ENCODE results near the gene KCNG2.

The KCNG2 gene

DNA sequence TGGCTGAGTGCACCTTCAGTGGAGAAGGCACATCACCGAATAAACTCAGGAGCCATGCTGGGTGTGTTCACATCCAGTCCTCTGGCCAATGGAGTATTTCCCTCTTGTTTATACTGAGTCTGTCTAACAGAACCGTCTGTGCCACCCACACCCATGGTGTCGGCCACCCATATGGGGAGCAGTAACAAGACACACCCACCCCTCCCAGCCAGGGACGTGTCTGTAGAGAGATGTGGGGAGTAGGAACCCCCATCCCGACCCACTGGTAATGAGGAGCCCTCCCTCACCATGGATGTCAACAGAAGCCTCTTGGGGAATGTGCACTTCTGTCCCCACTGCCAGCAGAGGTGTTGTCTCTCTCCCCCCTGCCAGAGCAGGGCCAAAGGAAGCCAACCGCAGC is 37.1 kb downstream of the KCNG2 start:
- DNase-seq = no peak

DNA sequence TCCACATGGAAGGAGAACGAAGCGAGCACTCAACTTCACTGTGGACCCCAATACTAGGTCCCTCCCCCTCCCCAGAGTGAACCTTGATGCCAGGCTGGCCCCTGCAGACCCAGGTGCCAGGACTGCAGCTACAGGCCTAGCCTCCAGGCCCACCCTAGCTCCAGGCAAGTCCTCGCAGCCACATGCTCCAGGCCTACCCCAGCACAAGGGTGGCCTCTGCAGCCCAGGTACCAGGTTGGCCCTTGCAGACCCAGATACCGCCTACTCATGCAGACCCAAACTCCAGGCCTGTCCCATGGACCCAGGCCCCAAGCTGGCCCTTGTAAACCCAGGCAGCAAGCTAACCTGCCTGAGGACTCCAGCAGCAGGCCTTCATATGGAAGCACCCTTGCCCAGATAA is 44.2 kb downstream of the KCNG2 start:
- no peak for DNase-seq
- intact Hi-C loops (cut with DNase I) = no loop called here

More for the DNA sequence above, 37.1 kb downstream of the KCNG2 start:
- intact Hi-C loops (cut with DNase I) = no loop called here

DNA sequence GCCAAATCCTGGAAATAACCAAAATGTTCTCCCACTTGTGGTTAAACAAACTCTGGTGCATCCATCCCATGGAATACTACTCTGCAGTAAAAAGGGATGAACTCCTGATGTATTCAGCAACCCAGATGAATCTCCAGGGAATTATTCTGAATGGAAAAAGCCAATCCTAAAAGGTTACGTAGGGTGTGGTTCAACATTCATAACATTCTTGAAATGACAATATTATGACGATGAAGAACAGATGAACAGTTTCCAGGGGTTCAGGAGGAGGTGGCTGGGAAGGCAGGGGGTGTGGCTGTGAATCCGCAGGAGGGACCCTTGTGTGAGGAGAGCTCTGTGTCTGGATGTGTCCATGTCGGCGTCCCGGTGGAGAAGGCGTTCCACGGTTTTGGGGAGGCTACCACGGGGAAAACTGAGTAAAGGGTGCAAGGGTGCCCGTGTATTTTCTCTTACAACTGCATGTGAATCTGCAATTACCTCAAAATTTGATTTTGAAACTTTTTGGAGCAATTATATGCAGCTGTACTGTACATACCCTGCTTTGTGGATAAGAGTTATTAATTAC is 47.3 kb downstream of the KCNG2 start:
- no peak for DNase-seq
- intact Hi-C loops (cut with DNase I) = no loop called here

DNA sequence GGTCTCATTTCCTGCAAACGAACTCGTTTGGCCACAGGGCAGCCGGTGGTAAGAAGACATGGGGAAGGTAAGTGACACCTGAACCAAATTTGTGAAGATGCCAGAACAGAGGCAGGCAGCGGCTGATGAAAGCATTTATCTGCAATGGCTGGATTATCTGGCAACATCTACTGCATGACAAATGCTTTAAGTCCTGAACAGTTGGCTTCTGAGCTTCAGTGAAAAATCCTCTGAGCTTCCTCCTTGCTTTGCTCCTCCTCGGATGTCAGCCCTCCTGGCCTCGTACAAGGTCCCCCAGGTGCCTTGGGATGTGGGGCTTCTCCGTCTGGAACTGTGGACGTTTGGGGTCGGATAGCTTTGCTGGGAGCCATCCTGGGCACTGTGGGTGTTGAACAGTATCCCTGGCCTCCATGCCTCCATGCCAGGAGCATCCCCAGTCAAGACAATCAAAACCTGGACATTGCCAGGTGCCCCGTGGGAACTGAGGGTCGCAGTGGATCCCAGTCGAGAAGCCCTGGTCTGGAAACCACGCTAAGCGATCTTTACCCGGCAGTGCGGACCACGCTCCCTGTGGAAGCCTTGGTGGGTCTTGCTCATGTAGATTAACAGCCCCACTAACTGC is 49.3 kb downstream of the KCNG2 start:
- intact Hi-C loops (cut with DNase I) = no loop called here
- DNase-seq = no peak

DNA sequence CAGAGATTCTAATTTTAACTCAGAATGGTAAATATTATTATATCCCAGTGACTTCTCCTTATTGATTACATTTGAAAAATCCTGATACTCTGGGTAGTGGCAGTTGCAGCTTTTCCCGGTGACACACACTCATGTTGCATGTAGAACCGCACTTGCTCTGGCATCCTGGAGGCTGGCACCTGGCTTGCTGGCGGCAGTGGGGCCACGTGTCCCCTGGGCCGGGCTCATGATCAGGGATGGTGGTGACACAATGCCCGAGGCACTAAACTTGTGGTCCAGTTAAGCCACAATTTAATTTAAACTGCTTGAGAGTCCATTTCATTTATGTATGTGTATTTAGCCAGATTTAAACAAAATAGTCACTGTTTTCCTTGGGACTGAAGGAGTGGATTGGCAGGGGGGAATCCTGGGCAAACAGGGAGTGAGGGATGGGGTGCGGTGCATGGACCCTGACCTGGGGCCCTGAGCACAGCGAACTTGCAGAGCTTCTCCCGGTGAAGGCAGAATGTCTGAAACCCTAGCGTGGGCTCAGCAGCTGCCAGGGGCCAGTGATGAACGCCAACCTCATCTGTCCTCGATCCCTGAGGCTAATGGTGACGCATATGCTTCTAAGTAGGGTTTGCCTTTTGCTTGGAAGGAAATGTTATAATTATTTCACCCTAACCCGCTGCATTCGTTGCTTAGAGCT is 50.0 kb downstream of the KCNG2 start:
- intact Hi-C loops (cut with DNase I) = no loop called here
- DNase-seq = no peak

DNA sequence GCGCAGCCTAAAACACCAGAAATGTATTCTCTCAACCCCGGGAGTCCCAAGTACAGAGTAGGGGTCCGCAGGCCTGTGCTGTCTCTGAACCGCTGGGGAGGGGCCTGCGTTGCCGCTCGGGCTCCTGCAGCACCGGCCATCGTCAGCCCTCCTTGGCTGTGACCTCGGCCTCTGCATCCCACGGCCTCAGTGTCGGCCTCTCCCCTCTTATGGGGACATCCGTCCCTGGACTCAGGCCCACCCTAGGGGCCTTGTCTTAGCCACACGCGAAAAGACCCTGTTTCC is 50.5 kb downstream of the KCNG2 start:
- DNase-seq = no peak

DNA sequence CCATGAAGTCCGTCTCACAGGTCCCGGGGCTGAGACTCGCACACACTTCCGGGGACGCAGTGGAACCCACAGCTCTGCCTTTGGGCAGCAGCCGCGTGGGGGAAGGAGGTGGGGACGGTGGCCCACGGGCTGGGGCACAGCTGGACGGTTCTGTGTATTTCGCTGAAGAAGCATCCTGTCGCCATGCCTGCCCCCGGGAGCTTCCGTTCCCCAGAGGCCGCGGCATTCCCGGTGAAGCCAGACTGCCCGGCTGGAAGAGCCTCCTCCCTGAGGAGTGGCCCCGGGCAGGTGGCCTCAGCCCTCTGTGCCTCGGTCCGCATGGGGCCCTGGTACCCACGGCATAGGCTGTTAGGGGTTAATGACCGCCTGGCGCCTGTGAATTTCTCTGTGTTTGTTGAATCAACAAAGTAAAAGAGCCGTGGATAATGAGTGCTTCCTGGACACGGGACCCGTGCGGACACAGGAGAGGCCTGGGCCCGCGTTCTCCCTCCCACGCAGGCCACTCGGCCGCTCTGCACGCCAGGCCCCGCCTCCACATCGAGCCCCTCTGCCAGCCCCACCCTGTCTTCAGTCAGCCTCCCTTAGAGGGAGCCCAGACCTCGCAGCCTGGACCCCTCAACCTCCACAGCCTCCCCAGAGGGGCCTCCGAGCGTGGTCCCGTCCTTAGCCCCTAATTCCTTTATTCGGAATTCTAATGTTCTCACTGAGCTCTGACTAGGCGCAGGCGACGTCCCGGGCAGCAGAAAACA is 51.0 kb downstream of the KCNG2 start:
- peak in 1 of 42 donors; percentile 3 for DNase-seq
- intact Hi-C loops (cut with DNase I) = no loop called here

More for the DNA sequence above, 50.5 kb downstream of the KCNG2 start:
- intact Hi-C loops (cut with DNase I) = no loop called here

DNA sequence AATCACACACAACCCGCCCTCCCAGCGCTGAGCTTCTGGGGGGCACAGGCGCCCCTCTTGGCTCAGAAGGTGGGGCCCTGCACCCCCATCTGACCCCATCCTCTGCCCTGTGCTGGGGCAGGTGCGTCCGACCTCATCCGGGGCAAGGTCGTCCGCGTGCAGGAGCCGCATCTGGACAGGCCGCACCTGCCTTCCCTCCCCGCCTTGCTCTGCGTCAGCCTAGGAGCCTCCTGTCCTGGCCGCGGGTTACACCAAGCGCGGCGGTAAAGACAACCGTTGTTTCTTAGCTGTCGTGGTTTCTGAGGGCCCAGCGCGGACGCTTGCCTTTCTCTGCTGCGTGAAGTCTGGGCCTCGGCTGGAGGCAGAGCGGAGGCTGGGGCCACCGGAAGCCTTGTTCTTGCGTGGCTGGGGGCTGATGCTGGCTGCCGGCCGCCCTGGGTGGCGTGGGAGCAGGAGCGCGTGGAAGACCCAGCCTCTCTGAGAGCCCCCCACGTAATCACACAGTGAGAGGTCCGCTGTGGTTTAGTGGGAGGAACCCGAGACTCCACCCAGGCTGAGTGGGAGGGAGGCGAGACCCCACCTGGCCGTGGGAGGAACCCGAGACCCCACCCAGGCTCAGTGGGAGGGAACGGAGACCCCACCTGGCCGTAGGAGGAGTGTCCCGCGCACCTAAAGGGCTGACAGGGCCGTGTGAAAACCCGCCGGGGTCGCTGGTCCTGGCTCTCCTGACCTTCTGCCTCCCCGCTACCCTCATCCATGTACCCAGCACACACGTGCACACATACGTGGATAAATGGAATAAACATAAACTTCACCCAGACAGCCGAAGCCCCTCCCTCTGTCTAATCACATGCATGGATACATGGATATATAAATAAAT is 51.8 kb downstream of the KCNG2 start:
- DNase-seq = peak in 1 of 42 donors; percentile 9
- intact Hi-C loops (cut with DNase I) = no loop called here

DNA sequence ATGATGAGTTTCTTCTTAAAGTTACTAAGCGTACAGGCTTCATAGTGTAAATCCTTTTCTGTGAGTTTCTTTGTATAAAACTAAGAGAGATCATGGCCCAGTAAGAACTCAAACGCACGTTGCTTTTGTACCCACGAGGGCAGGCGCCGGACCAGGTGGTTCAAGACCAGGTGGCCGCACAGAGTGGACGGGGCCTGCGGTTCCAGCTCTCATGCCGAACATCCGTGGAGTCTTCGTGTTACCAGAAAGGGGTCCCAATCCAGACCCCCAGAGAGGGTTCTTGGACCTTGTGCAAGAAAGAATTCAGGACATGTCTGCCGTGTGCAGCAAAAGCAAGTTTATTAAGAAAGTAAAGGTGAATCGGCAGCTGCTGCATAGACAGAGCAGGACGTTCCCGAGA is 53.0 kb downstream of the KCNG2 start:
- peak in 2 of 42 donors; percentile 8 to 17 for DNase-seq
- intact Hi-C loops (cut with DNase I) = no loop called here

DNA sequence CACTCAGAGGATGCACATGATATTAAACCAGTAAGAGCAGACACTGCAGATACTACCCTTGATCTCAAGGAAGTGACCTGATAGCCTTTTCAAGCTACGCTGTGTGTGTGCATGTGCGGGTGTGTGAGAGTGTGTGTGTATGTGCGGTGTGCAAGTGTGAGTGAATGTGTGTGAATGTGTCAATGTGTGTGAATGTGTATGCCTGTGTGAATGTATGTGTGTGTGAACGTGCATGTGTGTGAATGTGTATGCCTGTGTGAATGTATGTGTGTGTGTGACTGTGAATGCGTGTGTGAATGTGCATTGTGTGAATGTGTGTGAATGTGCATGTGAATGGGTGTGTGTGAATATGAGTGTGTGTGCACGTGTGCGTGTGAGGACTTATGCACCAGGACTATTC is 53.8 kb downstream of the KCNG2 start:
- intact Hi-C loops (cut with DNase I) = no loop called here
- peak in 1 of 42 donors; percentile 5 for DNase-seq

DNA sequence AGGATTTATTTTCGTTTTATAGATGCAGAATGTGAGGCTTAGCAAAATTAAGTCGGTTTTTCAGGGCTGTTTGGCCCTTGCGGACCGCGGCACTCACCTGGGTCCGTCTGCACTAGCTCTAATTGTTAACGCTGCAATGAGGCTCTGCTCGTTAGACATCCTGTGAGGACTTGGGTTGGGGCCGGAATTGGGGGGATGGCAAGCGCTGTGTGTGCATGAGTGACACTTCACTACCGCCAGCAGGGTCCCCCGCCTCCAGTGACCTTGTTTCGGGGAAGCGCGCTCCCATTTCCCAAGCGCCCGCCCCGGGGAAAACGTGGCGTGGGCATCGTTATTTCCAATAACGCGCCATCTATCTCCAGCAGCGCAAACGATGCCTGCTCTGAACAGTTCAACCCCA is 54.2 kb downstream of the KCNG2 start:
- DNase-seq = peak in 2 of 42 donors; percentile 7 to 8

DNA sequence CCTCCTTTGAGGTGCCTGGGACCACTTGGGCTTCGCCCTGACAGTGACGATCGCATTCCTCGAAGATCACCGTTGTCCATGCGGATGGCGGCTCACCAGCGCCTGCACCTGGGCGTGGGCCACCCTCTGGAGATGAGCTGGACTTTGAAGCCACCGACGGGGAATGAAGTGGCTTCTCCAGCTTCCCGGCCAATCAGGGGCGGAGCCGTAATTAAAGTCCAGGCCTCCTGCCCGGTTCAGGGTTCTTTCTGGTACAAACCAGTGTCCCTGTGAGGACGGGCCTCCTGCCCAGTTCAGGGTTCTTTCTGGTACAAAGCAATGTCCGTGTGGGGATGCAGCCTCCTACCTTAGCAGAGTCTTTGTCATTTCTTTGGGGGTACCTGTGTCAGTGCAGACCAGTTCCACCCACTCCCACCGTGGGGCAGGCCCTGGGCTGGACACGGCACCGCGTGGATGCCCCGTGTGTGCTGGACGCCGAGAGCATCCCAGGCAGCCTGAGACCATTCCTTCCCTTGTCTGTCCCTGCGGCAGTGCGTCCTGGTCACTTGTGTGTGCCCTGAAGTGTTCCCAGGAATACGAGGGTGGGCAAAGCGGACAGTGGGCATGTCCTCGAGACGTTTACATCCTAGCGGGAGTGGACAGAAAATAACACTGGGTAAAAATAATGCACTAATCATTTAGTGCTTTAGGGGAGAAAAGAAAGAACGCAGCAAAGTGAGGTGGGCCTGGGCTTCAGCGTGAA is 55.0 kb downstream of the KCNG2 start:
- peak in 1 of 42 donors; percentile 8 for DNase-seq
- intact Hi-C loops (cut with DNase I) = no loop called here

More for the DNA sequence above, 54.2 kb downstream of the KCNG2 start:
- intact Hi-C loops (cut with DNase I) = no loop called here

DNA sequence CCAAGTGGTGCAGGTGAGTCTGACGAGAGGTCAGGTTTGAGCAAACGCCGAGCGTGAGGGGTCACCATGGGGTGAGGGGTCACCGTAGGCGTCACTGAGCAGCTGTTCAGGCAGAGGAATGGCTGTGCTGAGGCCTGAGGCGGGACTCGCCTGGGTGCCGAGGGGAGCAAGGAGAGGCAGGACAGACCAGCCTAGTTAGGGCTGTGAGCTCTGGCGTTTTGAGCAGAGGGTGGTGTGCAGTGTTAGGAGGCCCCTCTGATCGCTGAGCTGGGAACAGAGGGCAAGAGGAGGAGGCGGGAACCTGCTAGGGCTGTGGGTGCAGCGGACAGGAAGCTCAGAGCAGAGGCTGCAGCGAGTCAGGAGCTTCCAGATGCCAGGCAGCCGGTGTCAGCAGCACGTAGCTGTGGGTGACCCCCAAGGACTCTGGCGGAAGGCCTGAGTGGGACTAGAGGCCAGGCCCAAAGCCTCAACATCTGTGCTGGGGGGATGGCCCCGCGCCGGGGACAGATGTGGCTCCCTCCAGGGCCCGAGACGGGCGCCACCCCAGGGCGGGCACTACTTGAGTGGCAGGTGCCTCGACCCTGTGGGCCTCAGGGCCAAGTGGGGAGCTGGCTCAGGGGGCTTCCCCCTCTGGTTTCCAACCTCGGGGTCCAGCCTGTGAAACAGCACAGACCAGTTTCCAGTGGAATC is 55.7 kb downstream of the KCNG2 start:
- peak in 2 of 42 donors; percentile 11 to 32 for DNase-seq
- intact Hi-C loops (cut with DNase I) = no loop called here

DNA sequence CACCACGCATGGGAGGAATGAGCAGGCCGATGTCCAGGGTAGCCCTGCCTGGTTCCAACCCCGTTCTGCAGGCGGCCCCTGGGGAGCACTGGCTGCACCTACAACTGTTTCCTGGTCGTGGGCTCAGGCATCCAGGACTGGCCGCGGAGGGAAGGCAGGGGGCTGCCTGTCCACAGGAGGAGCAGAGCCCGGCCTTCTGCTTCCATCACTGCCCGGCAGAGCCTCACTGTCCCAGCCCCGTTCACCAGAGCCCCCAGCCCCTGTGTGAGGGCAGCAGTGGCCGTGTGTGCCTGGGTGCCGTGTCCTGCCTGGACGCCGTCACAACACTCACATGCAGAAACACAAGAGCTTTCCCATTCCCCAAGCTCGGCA is 56.2 kb downstream of the KCNG2 start:
- intact Hi-C loops (cut with DNase I) = no loop called here
- peak in 2 of 42 donors; percentile 1 to 28 for DNase-seq

DNA sequence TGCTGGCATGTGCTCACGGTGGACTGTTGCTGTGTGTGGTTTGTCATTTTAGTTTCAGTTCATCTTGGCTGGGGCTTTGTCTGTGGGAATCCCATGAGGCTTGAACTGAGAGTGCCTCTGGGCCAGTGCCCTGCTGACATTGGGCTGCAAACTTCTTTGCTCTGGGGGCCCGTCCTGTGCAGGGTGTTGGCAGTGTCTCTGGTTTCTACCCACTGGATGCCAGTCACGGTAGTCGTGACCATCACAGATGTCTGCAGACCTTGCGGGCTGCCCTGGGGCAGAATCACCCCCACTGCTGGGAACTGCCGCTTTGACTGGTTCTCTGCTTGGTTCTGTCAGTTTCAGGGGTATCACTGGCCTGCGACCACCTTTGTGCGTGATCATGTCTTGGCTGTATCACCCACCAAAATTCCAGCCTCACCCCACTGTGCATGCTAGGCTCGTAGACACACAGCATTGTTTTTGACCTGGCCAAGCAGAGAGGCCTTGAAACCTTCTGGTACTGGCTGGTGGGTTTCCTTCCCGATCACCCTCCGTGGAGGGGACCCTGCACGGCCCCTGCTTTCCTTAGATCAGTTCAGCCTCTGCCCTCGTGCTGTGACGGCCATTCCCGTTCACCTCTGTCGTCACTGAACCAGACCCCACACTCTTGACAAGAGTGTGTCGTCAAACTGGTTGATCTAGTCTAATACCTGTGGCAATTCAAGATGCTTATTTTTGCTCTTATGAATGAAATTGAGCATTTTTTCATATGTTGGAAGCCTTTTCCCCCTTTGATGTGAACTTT is 57.6 kb downstream of the KCNG2 start:
- intact Hi-C loops (cut with DNase I) = no loop called here
- DNase-seq = peak in 3 of 42 donors; percentile 11 to 33 (median 32)

DNA sequence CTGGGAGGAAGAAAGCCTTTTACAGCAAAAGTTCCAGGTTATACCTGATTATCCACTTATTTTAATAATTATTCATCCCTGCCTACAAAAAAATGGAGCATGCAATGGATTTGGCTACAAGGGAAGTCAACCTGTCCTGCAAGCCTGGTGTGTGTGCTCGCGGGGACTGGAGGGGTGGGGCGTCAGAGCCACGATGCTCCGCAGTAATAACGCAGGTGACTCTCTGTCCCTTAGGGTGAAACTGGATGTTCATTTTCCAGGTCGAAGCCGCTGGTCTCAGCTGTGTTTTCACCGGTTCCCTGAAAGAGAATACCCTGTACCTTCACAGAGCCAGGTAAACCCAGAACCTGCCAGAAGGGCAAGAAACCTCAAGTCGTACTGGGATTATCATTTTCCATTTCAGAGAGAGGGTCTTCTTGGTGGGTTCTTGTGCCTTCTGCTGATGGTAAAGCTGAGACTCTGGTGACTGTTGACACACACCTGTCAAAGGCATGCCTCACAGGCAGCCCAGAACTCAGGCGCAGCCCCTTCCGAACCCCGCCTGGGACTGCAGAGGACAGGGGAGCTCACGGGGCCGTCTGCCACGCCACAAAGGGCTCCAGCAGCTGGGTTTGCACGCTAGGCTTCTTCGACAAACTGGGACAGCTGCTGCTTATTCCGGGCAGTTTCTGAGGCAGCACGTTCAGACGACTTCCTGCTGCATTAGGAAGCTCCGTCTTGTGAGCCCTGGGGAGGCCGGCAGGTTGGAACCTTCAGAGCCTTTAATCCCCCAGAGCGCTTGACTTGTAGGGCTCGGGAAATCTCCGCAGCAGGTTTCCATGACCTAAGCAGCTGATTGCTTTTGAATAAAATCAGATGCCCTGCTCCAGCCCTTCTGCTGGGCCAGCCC is 58.6 kb downstream of the KCNG2 start:
- DNase-seq = peak in 2 of 42 donors; percentile 30 to 43
- intact Hi-C loops (cut with DNase I) = no loop called here

Measured in head of caudate nucleus (tissue), 42 donors.